IPS-NIHi7 (cell line): Measurements from ENCODE around the gene KDM4D.
"Not testable (repeated sequence)": the region's sequence is repeated elsewhere in the genome, so short reads cannot be mapped to it uniquely, and the experiment has no call there.

ENCODE experiments used
- DNase-seq: peaks from one replicate; pipeline ENCODE4 v3.0.0; 2012; ENCODE audit warnings: mixed read lengths; ENCODE audit errors: extremely low spot score

Gene KDM4D

GRCh38 chr11:94958121-94958696, 15.3 kb upstream of the KDM4D start:
- DNase-seq, result no peak

- no peak for DNase-seq
Measured at GRCh38 chr11:94959179-94959578, 14.3 kb upstream of the KDM4D start.

GRCh38 chr11:94960488-94960887, 13.0 kb upstream of the KDM4D start:
- no peak for DNase-seq

- DNase-seq, result no peak
Measured at GRCh38 chr11:94961255-94961654, 12.3 kb upstream of the KDM4D start.

GRCh38 chr11:94964934-94965333, 8.6 kb upstream of the KDM4D start:
- no peak for DNase-seq

GRCh38 chr11:94968334-94968958, 5.1 kb upstream of the KDM4D start:
- DNase-seq, result no peak

GRCh38 chr11:94972700-94973098, 810 bp upstream of the KDM4D start:
- no peak for DNase-seq

GRCh38 chr11:94974178-94974577, 669 bp downstream of the KDM4D start:
- DNase-seq, result no peak

GRCh38 chr11:94975599-94975998, 2.1 kb downstream of the KDM4D start:
- no peak for DNase-seq

GRCh38 chr11:94987378-94987777, 13.9 kb downstream of the KDM4D start:
- DNase-seq, result no peak

- DNase-seq, result no peak
Measured at GRCh38 chr11:94988748-94989147, 15.2 kb downstream of the KDM4D start.

GRCh38 chr11:94993400-94993943, 20.0 kb downstream of the KDM4D start:
- DNase-seq, result no peak

GRCh38 chr11:94997437-94997836, 23.9 kb downstream of the KDM4D start:
- DNase-seq, result no peak

- DNase-seq, result no peak
Measured at GRCh38 chr11:94998285-94998684, 24.8 kb downstream of the KDM4D start.

GRCh38 chr11:95003716-95004115, 30.2 kb downstream of the KDM4D start:
- DNase-seq, result no peak

- no peak for DNase-seq
Measured at GRCh38 chr11:95005642-95006041, 32.1 kb downstream of the KDM4D start.

- no peak for DNase-seq
Measured at GRCh38 chr11:95011376-95011775, 37.9 kb downstream of the KDM4D start.

GRCh38 chr11:95014184-95014821, 40.8 kb downstream of the KDM4D start:
- DNase-seq, result no peak

GRCh38 chr11:95016139-95016538, 42.6 kb downstream of the KDM4D start:
- no peak for DNase-seq

- DNase-seq, result not testable (repeated sequence)
Measured at GRCh38 chr11:95021468-95021867, 48.0 kb downstream of the KDM4D start.

GRCh38 chr11:95024958-95025357, 51.4 kb downstream of the KDM4D start, which contains the start of gene KDM4E:
TSS of gene KDM4E (plus strand) at chr11:95025258. CDS start at chr11:95025558, 300 bp downstream.
- DNase-seq, result no peak

GRCh38 chr11:95025594-95025993, 52.1 kb downstream of the KDM4D start:
- DNase-seq, result not testable (repeated sequence)

GRCh38 chr11:95028357-95028756, 54.8 kb downstream of the KDM4D start:
- DNase-seq, result no peak
